Measurements from ENCODE around the gene LMCD1. TPM values are rescaled to one million over a fixed set of nuclear protein-coding genes. Genes with fewer than 3 reads are reported as not detected.

LMCD1 gene, protein sequence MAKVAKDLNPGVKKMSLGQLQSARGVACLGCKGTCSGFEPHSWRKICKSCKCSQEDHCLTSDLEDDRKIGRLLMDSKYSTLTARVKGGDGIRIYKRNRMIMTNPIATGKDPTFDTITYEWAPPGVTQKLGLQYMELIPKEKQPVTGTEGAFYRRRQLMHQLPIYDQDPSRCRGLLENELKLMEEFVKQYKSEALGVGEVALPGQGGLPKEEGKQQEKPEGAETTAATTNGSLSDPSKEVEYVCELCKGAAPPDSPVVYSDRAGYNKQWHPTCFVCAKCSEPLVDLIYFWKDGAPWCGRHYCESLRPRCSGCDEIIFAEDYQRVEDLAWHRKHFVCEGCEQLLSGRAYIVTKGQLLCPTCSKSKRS
- under 1 TPM; 0.81 to 0.94 TPM for total RNA-seq

DNA sequence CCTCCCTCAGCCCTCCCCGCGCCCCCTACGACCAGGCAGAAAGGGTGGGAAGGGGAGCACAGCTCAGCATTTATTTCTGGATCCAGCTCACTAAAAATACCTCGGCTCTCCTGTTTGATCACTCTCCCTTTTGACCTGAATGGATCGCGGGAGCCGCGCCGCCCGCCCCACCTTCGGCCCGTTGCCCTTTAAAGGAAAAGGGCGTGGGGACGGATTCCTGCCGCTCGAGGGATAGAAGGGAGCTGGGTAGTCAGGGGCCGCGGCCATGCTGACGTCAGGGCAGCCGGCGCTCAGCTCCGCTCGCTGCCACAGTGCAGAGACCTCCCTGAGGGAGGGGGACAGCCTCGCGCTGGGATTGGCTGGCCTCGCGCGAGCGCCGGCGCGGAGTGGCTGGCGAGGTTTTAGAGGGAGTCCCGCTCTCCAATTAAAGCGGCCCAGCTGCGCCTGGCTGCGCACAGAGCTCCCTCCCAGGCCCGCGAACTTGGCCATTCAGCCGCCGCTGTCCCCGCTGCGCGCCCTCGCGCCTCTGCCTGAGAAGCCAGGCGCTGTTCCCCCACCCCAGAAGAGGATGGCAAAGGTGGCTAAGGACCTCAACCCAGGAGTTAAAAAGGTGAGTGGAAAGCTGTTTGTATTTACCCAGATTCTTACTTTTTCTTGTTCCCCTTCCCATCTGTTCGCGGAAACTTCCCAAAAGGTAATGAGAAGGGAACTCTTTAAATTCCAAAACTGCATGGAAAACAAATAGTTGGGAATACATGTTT, at the start of gene LMCD1:
Gene LMCD1 (plus strand): TSS at position 453 of the 761 bp plus-strand sequence. CDS start 116 bp downstream, at position 569.
- no peaks in the 10 kb centered on the region for H3K36me3 Mint-ChIP-seq (ENCODE audit: low read depth)
- peaks cover 14% of the 10 kb centered on the region for H3K27me3 Mint-ChIP-seq (ENCODE audit: low read depth)
- H3K9me3 Mint-ChIP-seq = no peaks in the 10 kb centered on the region
- intact Hi-C loops (cut with micrococcal nuclease) = no loop called here
- H3K4me3 Mint-ChIP-seq = peak within 1 kb of the TSS; percentile 73
- no peak within 1 kb of the TSS for H3K27ac Mint-ChIP-seq
- peaks cover 10% of the 10 kb centered on the region for H3K4me1 Mint-ChIP-seq (ENCODE audit: low read depth)
- CTCF ChIA-PET = no interaction called here
- peak; percentile 80 for DNase-seq

DNA sequence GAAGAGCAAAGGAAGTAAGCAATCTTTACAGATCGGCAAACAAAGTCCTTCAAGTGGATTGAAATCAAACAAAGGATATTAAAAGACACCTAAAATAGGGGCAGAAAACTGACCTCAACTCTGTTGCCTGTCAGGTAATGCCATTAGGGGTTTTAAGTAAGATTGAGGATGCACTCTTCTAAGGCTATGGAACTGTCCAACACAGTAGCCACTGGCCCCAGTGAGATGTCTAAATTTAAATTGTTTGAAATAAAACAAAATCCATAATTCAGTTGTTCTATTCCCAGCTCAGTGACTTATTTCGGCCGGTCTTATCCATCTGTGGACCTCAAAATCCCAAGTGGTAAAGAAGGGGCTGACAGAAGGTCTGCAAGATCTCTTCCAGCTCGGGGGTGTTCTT, 49.5 kb upstream of the LMCD1 start:
- no peak overlapping the region for H3K27ac Mint-ChIP-seq
- no peak for DNase-seq
- CTCF ChIA-PET = no interaction called here
- intact Hi-C loops (cut with micrococcal nuclease) = no loop called here
- H3K9me3 Mint-ChIP-seq = no peaks in the 10 kb centered on the region
- no peaks in the 10 kb centered on the region for H3K36me3 Mint-ChIP-seq (ENCODE audit: low read depth)
- peaks cover 4% of the 10 kb centered on the region for H3K27me3 Mint-ChIP-seq (ENCODE audit: low read depth)
- H3K4me3 Mint-ChIP-seq = no peak overlapping the region
- H3K4me1 Mint-ChIP-seq (ENCODE audit: low read depth) = no peaks in the 10 kb centered on the region

DNA sequence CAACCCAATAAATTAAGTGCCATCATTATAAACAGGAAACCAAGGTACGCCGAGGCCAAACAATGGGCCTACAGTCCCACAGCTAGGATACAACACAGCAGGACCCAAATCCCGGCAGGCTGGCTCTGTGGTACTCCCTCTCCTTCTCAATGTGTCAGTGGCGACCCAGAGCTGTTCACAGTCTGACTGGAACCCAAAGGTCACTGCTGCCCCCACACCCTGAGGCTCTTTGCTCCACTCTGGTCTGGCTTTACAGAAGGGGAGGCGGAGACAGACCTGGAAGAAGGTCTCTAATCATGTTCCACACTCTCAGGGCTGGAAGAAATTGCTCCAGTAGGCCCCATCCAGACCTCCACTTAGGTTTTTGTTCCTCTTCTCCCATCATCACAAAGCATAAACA, 48.5 kb upstream of the LMCD1 start:
- Mint-ChIP-seq H3K36me3 (ENCODE audit: low read depth) (no peaks in the 10 kb centered on the region), H3K4me1 (ENCODE audit: low read depth) (no peaks in the 10 kb centered on the region), H3K9me3 (no peaks in the 10 kb centered on the region), H3K27ac (no peak overlapping the region), H3K4me3 (no peak overlapping the region), H3K27me3 (ENCODE audit: low read depth) (peaks cover 4% of the 10 kb centered on the region)
- intact Hi-C loops (cut with micrococcal nuclease) = no loop called here
- DNase-seq = no peak
- CTCF ChIA-PET = no interaction called here

DNA sequence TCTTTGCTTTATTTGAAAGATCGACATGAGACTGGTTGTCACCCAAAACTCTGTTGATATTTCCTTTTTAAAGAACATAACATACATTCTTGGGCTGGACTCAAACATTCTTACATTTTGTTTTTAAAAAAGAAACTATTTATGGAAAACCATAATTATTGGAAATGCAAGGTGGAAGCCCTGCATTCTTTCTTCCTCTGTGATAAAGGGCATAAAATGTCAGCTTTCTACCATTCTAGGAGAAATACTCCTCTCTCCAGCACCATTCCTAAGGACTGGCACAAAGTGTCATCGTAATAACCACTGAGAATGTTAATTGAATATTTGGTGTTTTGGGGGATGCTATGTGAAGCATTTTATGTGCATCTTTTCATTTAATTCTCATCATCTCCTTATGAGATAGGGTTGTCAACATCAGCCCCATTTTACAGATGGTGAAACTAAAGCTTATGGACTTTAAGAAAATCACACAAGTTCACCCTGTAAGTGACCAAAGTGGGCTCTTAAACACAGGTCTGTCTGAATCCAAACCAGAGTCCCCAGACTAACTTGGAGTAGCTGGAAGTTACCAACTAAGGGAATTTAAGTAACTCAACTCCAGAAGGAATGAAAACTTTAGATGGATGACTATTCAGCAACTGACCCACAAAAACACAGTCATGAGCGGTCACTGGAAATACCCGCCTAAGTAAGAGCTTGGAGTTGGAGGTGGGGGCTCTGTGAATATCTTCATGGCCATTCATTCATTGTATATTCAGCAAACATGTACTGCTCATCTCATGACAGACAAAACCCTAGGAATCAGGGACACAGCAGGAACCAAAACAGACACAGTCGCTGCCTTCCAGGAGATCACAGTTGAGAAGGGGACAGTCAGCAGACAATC, 45.9 kb upstream of the LMCD1 start:
- Mint-ChIP-seq H3K36me3 (ENCODE audit: low read depth) (no peaks in the 10 kb centered on the region), H3K27ac (no peak overlapping the region), H3K4me1 (ENCODE audit: low read depth) (no peaks in the 10 kb centered on the region), H3K27me3 (ENCODE audit: low read depth) (peaks cover 4% of the 10 kb centered on the region), H3K9me3 (no peaks in the 10 kb centered on the region), H3K4me3 (no peak overlapping the region)
- no peak for DNase-seq
- intact Hi-C loops (cut with micrococcal nuclease) = no loop called here
- CTCF ChIA-PET = no interaction called here

DNA sequence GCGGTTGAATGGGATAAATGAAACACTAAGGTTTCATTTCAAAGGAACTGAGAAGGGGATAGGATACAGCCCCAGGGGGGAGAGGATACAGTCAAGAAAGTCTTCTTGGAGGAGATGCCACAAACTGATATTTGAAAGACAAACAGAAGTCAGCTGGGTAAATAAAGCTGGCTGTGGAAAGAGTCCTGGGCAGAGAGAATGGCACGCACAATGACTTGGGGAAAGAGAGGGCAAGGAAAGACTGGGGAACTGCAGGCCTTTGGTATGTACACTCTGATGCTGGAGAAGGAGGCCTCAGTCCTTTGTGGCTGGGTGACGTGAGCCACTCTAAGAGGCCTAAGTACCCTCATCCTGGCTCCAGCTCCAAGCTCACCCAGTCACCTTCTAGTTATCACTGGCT, 45.2 kb upstream of the LMCD1 start:
- H3K27me3 Mint-ChIP-seq (ENCODE audit: low read depth) = peaks cover 4% of the 10 kb centered on the region
- no peaks in the 10 kb centered on the region for H3K36me3 Mint-ChIP-seq (ENCODE audit: low read depth)
- H3K27ac Mint-ChIP-seq = no peak overlapping the region
- H3K9me3 Mint-ChIP-seq = no peaks in the 10 kb centered on the region
- no peak for DNase-seq
- H3K4me3 Mint-ChIP-seq = no peak overlapping the region
- H3K4me1 Mint-ChIP-seq (ENCODE audit: low read depth) = no peaks in the 10 kb centered on the region
- intact Hi-C loops (cut with micrococcal nuclease) = no loop called here
- CTCF ChIA-PET = no interaction called here

DNA sequence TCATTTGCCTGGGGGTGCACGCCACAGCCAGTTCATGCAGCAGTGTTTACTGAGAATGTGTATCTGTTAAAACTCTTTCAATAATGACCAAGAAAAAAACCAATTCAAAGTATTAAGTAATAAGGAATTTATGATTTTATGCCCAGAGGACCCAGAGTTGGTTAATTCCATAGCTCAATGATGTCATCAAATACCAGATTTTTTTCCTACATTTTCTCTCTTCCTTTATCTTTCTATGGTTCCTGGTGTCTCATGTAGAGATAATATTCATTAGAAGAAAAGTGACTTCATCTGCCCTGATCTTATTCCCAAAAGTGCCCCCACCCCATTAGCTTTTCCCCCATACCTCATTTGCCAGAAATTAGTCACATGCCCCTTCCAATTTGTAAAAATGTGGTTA, 44.6 kb upstream of the LMCD1 start:
- no peaks in the 10 kb centered on the region for H3K36me3 Mint-ChIP-seq (ENCODE audit: low read depth)
- CTCF ChIA-PET = no interaction called here
- no peak overlapping the region for H3K27ac Mint-ChIP-seq
- no peak overlapping the region for H3K4me3 Mint-ChIP-seq
- intact Hi-C loops (cut with micrococcal nuclease) = no loop called here
- no peaks in the 10 kb centered on the region for H3K4me1 Mint-ChIP-seq (ENCODE audit: low read depth)
- DNase-seq = no peak
- no peaks in the 10 kb centered on the region for H3K9me3 Mint-ChIP-seq
- H3K27me3 Mint-ChIP-seq (ENCODE audit: low read depth) = peaks cover 4% of the 10 kb centered on the region

DNA sequence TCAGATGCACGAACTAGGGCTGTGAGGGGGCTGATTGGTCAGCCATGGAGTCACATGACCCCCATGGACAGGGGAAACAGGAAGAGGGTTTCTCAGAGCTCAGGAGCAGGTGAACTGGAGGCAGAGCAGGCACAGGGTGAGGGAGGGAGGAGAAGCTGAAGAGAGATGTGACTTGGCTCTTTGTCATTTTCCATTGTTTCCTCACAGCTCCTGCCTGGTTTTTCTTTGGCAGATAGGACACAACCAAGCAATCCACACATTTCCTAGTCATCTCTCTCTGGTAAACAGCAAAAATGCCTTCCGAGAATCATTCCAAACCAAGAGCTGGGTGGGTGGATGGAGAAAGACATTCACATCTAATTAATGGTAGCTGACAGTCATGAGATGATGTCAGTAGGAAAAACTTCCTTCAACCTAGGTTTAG, 43.4 kb upstream of the LMCD1 start:
- no peak overlapping the region for H3K4me3 Mint-ChIP-seq
- H3K36me3 Mint-ChIP-seq (ENCODE audit: low read depth) = no peaks in the 10 kb centered on the region

DNA sequence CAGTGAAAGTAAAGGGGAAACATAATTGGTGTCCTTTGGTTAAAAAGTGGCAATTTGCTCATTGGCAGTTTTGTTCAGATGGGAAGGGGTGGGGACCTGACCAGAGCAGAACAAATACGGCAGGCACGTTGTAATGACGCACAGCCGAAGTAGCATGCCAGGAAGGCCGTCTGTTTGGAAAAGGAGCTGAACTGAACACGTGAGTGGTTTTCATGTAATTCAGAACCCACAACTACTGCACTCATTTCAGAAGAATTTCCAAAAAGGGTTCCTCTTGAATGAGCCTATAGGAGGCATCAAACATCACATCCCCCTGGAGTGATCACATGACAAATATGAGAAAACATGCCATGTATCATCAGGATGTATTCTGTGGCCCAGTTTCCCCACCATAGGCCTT, 42.9 kb upstream of the LMCD1 start:
- Mint-ChIP-seq H3K27ac (no peak overlapping the region), H3K9me3 (peaks cover under 1% of the 10 kb centered on the region), H3K36me3 (ENCODE audit: low read depth) (no peaks in the 10 kb centered on the region), H3K27me3 (ENCODE audit: low read depth) (peaks cover 4% of the 10 kb centered on the region), H3K4me3 (no peak overlapping the region), H3K4me1 (ENCODE audit: low read depth) (no peaks in the 10 kb centered on the region)
- CTCF ChIA-PET = no interaction called here
- intact Hi-C loops (cut with micrococcal nuclease) = no loop called here
- no peak for DNase-seq

More for the DNA sequence above, 43.4 kb upstream of the LMCD1 start:
- Mint-ChIP-seq H3K27ac (no peak overlapping the region), H3K27me3 (ENCODE audit: low read depth) (peaks cover 4% of the 10 kb centered on the region), H3K9me3 (no peaks in the 10 kb centered on the region), H3K4me1 (ENCODE audit: low read depth) (no peaks in the 10 kb centered on the region)
- CTCF ChIA-PET = no interaction called here
- intact Hi-C loops (cut with micrococcal nuclease) = no loop called here
- DNase-seq = no peak

DNA sequence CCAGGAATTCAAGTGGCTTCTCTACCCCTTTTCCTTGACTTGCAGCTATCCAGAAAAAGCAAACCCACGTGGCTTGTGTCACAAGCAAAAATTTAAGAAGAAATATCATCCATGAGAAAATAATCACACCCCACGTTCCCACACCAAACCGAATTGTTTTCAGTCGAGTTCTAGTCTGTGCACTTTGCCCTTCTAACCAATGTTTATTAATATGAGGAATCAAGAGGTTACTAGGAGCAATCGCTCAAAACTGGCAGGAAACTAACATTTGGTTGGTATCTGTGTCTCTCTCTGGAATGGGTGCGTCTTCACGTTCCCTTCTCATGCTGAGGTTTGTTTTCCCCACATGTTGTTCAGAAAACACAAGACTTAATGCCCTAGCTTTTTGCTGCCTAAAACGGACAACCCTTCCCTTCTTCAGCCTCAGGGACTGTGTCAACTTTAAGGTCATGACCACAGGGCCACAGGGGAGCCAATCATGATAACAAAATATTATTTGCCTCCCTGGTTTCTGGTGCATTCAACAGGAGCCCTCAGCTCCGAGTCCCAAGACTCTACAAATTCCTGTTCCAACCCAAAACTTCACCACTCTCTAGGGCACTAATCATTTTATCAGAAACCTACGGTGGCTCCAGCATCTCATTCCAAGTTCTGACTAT, 41.4 kb upstream of the LMCD1 start:
- CTCF ChIA-PET = no interaction called here
- Mint-ChIP-seq H3K36me3 (ENCODE audit: low read depth) (no peaks in the 10 kb centered on the region), H3K4me1 (ENCODE audit: low read depth) (no peaks in the 10 kb centered on the region), H3K27ac (no peak overlapping the region), H3K27me3 (ENCODE audit: low read depth) (peaks cover 7% of the 10 kb centered on the region), H3K9me3 (peaks cover 2% of the 10 kb centered on the region), H3K4me3 (no peak overlapping the region)
- DNase-seq = no peak
- intact Hi-C loops (cut with micrococcal nuclease) = no loop called here

DNA sequence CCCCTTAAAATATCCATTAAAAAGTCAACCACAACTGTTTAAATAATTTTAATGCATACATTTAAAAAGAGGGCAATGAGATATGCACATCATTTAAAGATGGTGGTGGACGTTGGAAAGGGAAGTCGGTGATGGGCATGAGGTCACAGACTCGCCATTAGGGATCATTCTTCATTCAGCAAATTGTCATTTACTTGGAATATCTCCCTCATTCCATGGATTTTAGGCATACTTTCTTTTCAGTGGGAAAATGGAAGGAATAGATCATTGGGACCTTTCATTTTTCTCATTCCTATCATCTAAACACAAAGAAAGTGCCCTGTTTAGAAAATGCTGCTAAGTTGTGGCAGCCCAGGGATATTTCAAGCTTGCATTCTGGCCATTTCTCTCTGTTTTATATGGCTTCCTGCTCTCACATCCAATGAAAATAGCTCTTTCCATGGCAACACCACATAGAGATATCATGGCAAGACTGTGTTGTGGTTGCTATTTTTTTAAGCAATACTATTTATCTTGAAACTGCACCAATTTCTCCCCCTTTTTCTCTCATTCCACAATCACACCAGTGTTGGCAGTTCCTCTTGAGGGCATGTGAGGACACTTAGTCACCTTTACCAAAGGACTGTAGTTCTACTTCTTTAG, 40.7 kb upstream of the LMCD1 start:
- intact Hi-C loops (cut with micrococcal nuclease) = no loop called here
- CTCF ChIA-PET = no interaction called here

DNA sequence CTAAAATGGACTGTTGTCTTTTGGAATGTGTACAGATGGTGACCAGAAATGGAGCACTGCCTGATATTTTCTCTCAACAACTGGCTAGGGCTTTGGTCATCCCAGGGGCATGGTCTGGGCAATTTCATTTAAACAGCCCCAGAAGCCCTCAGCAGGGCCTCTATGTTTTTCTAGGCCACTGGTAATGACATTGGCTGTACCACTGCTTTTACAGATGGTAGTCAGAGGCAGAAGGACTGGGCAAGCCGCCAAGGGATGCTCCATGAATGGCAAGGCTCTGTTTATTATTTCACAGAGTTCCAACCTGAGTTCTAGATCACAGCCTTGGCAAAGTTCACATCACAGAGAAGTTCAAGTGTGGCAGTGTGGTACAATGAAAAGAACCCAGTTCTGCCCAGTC, 37.0 kb upstream of the LMCD1 start:
- peaks cover 8% of the 10 kb centered on the region for H3K27me3 Mint-ChIP-seq (ENCODE audit: low read depth)

More for the DNA sequence above, 40.7 kb upstream of the LMCD1 start:
- Mint-ChIP-seq H3K4me1 (ENCODE audit: low read depth) (no peaks in the 10 kb centered on the region), H3K27me3 (ENCODE audit: low read depth) (peaks cover 7% of the 10 kb centered on the region), H3K9me3 (peaks cover 2% of the 10 kb centered on the region), H3K27ac (no peak overlapping the region), H3K4me3 (no peak overlapping the region), H3K36me3 (ENCODE audit: low read depth) (no peaks in the 10 kb centered on the region)
- DNase-seq = no peak

DNA sequence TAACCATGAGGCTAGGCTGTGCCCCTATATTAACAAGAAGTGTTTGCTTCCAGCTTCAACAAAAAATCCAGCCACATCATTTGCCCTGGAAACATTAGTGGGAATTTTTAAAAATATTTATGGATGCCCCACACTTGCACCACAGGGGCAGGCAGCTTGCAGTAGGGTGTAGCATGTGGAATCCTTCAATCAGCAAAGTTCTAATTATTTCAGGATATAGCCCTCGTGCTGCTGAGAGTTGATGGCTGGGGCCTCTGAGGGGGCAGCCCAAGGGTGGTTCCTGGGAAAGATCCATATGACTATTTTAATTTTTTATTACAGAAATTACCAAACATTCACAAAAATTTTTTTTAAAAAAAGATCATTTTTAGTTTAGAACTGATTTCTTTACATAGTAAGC, 35.1 kb upstream of the LMCD1 start:
- DNase-seq = no peak
- intact Hi-C loops (cut with micrococcal nuclease) = no loop called here
- Mint-ChIP-seq H3K4me3 (no peak overlapping the region), H3K27ac (no peak overlapping the region), H3K36me3 (ENCODE audit: low read depth) (no peaks in the 10 kb centered on the region), H3K27me3 (ENCODE audit: low read depth) (peaks cover 8% of the 10 kb centered on the region), H3K9me3 (peaks cover 2% of the 10 kb centered on the region), H3K4me1 (ENCODE audit: low read depth) (no peaks in the 10 kb centered on the region)
- CTCF ChIA-PET = no interaction called here

More for the DNA sequence above, 37.0 kb upstream of the LMCD1 start:
- no peaks in the 10 kb centered on the region for H3K36me3 Mint-ChIP-seq (ENCODE audit: low read depth)
- no peak for DNase-seq
- CTCF ChIA-PET = no interaction called here
- H3K4me1 Mint-ChIP-seq (ENCODE audit: low read depth) = no peaks in the 10 kb centered on the region
- no peak overlapping the region for H3K4me3 Mint-ChIP-seq
- H3K27ac Mint-ChIP-seq = no peak overlapping the region
- peaks cover 2% of the 10 kb centered on the region for H3K9me3 Mint-ChIP-seq
- intact Hi-C loops (cut with micrococcal nuclease) = no loop called here
